HG02623 (cell line): ENCODE results near the gene ARID4B.
A peak's percentile ranks its signal among the peaks of the same experiment; 100 is the strongest.
"Not testable (repeated sequence)": the region's sequence is repeated elsewhere in the genome, so short reads cannot be mapped to it uniquely, and the experiment has no call there.

Source experiments
- ATAC-seq: cut with Tn5 transposase; IDR thresholded peaks from one replicate; pipeline ENCODE4 v1.9.1; 2021; ENCODE audit warnings: moderate library complexity; ENCODE audit not compliant: unreplicated experiment

The ARID4B gene

DNA sequence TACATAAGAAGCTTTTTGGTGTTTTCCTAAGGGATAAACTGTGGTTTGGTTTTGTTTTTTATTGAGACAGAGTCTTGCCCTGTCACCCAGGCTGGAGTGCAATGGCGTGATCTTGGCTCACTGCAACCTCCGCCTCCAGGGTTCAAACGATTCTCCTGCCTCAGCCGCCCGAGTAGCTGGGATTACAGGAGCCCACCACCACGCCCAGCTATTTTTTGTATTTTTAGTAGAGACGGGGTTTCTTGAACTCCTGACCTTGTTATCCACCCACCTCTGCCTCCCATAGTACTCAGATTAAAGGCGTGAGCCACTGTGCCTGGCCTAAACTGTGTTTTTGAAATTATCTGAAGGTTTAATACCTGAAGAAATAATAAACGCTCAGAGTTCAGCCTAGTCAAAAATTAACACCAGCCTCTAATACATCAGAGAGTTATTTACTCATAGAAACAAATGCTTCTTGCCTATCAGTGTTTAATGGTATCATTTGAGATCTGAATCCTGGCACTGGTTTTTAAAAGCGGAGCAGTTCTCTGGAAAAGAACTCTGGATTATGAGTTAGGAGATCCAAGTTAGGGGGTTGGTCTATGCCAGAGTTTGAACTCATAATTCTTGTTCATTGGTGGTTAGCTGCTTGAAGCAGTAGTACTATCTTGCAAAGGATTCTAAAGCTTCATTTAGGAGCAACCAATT, 28.7 kb downstream of the ARID4B start:
- no peak for ATAC-seq

GRCh38 chr1:235298758-235299157, 29.2 kb downstream of the ARID4B start:
- ATAC-seq, result no peak

GRCh38 chr1:235297579-235297978, 30.4 kb downstream of the ARID4B start:
- ATAC-seq, result peak; percentile 52

- no peak for ATAC-seq
Observed at GRCh38 chr1:235296729-235297128, 31.2 kb downstream of the ARID4B start.

GRCh38 chr1:235295902-235296350, 32.1 kb downstream of the ARID4B start:
- no peak for ATAC-seq

DNA sequence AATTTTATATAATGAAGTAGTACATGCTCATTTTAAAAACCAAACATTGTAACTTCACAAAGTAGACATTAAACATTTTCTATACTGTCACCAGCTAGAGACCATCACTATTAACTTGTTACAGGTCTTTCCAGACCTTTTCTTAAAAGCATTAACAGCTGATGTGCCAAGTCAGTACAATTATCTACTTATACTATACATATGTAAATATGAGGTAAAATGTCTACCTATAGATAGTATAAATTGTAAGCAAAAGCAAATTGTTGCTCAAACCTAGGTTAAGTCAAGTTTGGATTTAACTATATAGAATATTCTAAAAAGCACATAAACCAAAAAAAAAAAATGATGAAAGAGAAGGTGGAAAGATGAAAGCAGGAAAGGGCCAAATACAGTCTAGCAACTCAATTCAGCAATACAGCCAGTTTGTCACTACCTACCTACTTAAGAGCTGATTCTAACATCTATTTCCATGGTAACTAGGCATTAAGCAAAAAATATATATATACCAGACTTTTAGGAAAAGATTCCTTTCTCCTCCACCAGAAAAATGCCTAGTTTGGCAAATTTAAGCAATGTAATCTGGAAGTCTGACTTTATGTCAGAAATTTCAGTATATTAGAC, 34.5 kb downstream of the ARID4B start:
- ATAC-seq, result no peak

DNA sequence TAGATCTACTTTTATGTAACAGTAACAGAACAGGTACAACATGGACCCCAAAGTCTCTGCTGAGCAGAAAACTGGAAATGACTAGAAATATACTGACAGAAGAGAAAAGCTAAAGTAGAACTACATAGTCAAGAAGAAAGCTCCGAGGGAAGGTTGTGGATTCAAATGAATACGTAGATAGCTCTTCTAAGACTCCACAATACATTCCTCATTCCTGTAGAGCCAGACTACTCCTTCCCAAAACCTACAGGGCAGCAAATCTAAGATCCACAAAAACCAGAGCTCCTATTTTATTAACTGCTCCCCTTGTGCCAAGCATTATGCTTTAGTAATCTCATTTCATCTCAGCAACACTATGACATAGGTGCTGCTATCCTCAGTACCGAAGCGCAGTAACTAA, 35.2 kb downstream of the ARID4B start:
- no peak for ATAC-seq

DNA sequence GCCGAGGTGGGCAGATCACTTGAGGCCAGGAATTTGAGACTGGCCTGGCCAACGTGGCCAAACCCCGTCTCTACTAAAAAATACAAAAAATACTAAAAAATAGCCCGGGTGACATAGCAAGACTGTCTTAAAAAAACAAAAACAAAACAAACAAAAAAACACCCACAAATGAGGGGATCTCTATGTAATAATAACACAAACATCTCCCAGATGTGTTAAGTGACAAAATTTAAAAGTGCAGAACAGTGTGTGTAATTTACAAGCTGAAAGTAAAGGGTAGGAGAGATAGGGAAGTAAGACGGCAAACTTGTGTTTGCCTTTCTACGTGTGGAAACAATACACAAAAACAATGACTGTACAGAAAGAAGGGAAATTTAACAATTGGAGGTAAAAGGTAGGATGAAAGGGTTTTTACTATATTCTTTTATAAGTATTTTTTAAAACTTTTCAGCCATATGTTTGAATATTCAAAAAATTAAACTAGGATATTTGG, 36.3 kb downstream of the ARID4B start:
- no peak for ATAC-seq

GRCh38 chr1:235290740-235291502, 37.1 kb downstream of the ARID4B start:
- no peak for ATAC-seq

DNA sequence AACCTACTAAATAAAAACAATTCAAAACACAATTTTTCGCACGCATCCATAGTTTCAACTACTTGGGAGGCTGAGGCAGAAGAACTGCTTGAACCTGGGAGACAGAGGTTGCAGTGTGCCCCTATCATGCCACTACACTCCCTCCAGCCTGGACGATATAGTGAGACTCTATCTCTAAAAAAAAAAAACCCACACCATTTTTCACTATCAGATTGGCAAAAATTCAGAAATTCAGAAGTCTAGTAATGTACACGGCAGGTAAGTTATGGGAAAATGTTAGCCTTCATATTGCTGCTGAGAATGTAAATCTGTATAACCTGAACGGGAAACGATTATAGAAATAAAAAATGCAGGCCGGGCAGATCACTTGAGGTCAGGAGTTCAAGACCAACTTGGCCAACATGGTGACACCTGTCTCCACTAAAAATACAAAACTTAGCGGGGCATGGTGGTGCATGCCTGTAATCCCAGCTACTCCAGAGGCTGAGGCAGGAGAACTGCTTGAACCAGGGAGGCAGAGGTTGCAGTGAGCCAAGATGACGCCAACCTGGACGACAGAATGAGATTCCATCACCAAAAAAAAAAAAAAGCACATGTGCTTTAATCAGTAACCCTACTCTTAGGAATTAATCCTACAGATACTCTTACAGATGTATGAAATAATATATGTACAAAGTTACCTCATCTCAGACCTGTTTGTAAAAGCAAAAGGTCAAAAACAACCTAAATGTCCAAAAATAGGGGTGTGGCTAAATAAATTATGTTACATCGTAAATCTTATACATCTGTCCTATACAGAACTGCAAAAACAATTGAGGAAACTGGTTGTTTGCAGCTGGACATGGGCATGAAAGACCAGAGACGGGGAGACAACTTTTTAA, 37.9 kb downstream of the ARID4B start:
- ATAC-seq, result no peak

GRCh38 chr1:235287208-235287882, 40.6 kb downstream of the ARID4B start:
- ATAC-seq, result no peak

DNA sequence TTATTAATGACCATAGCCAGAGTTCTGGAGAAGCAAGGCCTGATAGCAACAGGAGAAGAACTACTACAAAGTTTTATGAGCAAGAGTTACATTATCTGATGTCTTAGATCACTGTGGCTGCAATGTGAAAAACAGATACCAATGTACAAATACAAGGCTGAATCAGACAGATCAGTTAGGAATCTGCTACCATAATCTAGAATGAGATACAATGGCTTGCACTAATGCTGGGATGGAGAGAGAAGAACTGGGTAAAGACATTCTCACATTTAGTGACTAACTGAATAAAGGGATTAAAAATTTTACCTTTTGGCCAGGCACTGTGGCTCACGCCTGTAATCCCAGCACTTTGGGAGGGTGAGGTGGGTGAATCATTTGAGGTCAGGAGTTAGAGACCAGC, 41.3 kb downstream of the ARID4B start:
- ATAC-seq, result no peak

- ATAC-seq, result no peak
Observed at GRCh38 chr1:235284231-235284769, 43.7 kb downstream of the ARID4B start.

DNA sequence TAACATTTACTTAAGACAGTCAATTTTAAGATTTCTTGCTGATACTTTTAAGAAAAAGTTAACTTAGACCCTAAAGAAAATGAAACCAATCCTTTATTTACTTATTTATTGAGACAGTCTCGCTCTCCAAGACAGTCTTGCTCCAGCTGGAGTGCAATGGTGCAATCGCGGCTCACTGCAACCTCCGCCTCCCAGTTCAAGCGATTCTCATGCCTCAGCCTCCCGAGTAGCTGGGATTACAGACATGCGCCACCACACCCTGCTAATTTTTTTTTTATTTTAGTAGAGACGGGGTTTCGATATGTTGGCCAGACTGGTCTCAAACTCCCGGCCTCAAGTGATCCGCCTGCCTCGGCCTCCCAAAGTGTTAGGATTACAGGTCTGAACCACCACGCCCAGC, 44.3 kb downstream of the ARID4B start:
- not testable (repeated sequence) for ATAC-seq

DNA sequence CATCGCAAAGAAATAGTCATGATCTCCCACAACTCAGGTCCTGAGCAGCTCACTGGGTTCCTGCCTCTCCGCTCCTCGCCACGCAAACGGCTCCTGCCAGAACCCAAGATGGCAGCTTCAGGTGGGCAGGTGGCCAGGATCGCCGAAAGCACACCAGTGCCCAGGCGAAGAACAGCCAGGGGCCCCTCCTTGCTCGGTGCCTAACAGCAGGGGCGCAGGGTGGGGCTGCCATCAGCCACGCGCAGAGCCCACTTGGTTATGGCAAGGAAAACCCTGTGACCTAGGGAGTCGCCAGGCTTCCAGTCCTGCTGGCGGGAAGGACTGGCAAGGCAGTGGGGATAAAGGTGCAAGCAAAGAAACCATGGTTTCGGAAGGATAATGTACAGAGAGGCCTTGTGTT, 47.5 kb downstream of the ARID4B start:
- no peak for ATAC-seq

DNA sequence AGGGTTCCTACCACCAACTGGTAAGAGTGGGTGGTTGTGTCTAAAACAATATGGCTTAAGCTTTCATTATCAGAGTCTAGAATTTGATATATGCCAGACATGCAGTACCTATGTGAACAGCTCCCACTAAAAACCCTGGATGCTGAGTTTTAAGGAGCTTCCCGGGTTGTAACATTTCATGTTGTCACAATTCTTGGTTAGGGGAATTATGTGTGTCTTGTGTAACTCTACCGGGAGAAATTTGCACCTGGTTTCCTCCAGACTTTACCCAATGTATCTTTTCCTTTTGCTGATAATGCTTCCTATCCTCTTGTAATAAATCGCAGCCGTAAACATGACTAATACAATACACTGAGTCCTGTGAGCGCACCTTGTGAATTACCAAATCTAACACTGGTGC, 48.3 kb downstream of the ARID4B start:
- ATAC-seq, result no peak

DNA sequence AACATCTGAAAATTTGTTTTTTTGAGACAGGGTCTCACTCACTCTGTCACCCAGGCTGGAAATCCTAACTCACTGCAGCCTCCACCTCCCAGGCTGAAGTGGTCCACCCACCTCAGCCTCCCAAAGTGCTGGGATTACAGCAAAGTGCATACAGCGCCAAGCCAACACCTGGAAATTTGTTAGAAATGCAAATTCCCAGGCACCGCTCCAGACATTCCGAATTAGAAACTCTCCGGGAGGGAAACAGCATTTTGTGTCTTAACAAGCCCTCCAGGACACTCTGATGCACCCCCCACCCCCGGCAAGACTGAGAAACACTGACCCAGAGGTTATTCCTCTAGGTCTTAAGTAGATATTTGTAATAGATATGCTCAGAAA, 49.1 kb downstream of the ARID4B start:
- no peak for ATAC-seq

GRCh38 chr1:235278233-235278914, 49.6 kb downstream of the ARID4B start:
- no peak for ATAC-seq

- no peak for ATAC-seq
Observed at GRCh38 chr1:235277709-235278108, 50.3 kb downstream of the ARID4B start.

DNA sequence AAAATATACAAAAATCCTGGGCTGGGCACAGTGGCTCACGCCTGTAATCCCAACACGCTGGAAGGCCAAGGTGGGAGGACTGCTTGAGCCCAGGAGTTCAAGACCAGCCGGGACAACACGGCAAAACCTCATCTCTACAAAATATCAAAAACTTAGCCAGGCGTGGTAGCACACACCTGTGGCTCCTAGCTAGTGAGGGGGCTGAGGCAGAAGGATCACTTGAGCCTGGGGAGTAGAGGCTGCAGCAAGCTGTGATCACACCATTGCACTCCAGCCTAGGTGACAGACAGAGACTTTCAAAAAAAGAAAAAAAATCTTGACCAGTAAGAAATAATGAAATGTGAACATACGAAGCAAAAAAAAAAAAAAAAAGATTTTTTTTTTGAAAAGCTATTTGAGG, 52.1 kb downstream of the ARID4B start:
- no peak for ATAC-seq
